HG03442 (cell line): Measurements from ENCODE around the gene CAMKK1.
"Not testable (repeated sequence)": the region's sequence is repeated elsewhere in the genome, so short reads cannot be mapped to it uniquely, and the experiment has no call there.

Experiments used
- ATAC-seq: cut with Tn5 transposase; IDR thresholded peaks from one replicate; pipeline ENCODE4 v1.9.1; 2021; ENCODE audit warnings: mild to moderate bottlenecking, moderate library complexity; ENCODE audit not compliant: unreplicated experiment

The CAMKK1 gene

DNA sequence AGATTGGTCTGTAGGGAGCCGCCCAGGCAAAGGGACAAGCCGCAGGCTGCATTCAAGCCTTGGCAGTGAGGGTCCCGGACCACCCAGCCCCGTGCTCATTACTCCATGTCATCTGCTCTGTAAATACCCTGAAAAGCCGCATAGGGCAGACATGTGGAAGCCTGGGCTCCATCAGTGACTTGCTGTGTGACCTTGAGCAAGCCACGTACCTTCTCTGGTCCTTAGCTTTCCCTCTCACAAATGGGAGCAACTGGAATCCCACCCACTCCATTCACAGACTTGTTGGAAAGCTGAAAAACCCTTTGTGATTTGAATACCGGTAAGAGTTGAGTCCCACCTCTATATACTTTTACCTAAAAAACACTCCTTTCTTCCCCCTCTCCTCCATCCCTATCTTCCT, 11.9 kb downstream of the CAMKK1 start:
- no peak for ATAC-seq

- no peak for ATAC-seq
Observed at GRCh38 chr17:3879591-3880417, 13.0 kb downstream of the CAMKK1 start.

GRCh38 chr17:3879186-3879585, 13.7 kb downstream of the CAMKK1 start:
- ATAC-seq, result no peak

- no peak for ATAC-seq
Observed at GRCh38 chr17:3877220-3877619, 15.6 kb downstream of the CAMKK1 start.

DNA sequence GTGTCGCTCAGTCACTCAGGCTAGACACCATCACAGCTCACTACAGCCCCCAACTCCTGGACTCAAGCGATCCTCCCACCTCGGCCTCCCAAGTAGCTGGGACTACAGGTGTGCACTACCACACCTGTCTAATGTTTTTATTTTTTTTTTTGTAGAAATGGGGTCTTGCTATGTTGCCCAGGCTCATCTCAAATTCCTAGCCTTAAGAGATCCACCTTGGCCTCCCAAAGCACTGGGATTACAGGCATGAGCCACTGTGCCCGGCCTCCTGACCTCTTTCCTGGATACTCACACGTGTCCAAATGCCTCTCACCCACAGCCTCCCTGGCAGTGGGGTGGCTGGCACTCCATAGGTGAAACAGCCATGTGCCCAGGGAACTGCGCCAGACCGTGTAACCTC, 17.5 kb downstream of the CAMKK1 start:
- ATAC-seq, result no peak

DNA sequence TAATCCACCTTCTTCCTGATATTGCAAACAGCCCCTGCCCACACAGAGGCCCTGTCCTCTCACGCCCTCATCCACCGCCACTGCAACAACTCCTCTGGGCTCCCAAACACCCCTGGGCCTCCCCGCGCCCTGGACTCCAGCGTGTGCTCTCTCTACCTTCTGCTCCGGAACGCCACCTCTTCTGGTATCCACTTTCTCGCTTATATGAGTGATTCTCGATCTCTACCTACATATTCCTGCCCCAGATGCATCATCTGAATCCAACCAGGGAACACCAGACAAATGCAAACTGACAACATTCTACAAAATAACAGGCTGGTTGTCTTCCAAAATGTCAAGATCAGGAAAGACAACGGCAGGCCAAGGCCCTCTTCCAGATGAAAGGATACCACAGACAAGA, 19.0 kb downstream of the CAMKK1 start:
- no peak for ATAC-seq

- no peak for ATAC-seq
Observed at GRCh38 chr17:3870871-3871306, 22.0 kb downstream of the CAMKK1 start.

GRCh38 chr17:3867606-3868005, 25.2 kb downstream of the CAMKK1 start:
- no peak for ATAC-seq

DNA sequence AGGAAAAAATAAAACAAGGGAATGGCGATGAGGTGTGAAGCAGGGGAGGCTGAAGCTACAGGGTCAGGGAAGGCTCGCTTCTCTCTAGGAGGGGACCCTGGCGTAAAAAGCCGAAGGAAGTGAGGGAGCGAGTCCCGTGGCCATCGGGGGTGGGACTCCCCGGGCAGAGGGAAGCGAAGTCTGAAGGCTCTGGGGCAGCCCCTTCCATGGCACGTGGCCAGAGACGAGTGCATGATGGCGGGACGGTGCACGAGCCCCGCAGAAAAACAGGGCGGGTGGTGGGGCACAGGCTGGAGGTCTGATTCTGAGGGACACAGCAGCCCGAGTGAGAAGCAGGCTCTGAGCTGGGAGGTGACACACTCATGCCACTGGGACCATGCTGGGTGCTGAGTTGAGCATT, 25.7 kb downstream of the CAMKK1 start:
- ATAC-seq, result no peak

DNA sequence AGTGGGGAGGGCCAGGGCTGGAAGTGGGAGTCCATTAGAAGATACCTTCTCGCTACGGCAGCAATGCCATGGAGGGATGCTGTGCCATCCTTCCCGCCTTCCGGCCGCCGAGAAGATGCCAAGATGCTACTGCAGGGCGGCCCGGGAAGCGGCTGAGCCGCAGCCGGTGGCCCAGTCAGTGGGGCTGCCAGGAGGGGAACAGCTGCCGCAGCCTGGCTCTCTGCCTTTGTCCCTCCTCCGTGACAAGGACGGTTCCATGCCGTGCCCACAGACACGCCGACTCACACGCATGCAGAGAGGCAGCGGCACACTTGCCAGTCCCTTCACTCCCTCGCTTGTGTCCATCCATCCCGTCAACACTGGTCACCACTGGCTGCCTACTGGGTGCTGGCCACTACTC, 26.6 kb downstream of the CAMKK1 start:
- ATAC-seq, result no peak

DNA sequence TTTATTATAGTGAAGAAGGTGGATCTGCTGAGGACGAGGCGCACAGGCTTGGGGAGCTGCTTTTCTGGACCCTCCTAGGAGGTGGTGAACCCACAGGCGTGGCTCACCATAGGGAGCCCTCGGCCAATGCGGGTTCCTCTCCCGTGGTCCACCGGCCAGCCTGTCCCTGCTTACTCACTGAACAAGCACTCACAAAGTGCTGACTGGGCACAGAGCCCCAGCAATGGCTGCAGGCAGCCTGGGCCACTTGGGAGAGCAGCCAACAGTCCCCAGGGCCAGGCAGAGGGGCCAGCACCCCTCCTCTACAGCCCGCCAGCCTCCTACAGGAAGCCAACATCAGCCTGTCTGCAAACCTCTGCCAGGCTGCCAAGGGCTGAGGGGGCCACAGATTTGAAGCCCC, 27.7 kb downstream of the CAMKK1 start:
- ATAC-seq, result no peak

DNA sequence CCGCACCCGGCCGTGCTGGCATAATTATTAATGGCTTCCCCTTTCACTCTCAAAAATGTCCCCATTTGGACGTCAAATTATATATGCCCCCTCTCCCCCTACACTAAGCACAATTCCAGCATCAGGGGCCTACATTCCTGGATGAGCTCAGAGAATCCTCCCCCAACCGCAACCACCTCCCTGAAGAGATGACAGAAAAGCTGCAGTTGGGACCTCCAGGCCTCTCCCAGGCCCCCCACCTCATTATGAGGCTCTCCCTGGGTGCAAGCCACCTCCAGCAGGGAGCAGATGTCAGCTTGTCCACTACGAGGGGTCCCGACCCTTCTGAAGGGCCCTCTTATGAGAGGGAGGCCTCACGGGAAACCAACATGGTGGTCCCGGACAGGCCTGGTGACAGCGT, 28.3 kb downstream of the CAMKK1 start:
- no peak for ATAC-seq

- no peak for ATAC-seq
Observed at GRCh38 chr17:3861761-3862681, 30.8 kb downstream of the CAMKK1 start.

- ATAC-seq, result no peak
Observed at GRCh38 chr17:3860939-3861700, 31.7 kb downstream of the CAMKK1 start.

DNA sequence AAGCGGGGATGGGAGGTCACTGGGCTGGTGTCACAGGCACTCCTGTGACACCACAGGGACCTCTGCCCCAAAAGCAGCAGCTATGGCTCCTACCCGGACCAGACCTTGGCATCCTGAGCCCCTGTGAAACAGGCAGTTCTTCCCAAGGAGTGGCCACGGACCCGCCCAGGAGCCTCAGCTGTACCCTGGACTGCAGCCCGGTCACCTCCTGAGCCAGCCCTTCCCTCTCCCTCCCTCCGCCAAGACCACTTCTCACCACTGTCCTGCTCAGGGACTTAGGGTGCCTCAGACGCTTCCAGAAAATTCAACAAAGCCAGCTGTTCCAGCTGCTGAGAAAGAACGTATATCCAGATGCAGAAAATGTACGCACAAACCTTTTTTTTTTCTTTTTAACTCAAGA, 32.9 kb downstream of the CAMKK1 start:
- ATAC-seq, result no peak

GRCh38 chr17:3857261-3858105, 35.4 kb downstream of the CAMKK1 start:
- no peak for ATAC-seq

DNA sequence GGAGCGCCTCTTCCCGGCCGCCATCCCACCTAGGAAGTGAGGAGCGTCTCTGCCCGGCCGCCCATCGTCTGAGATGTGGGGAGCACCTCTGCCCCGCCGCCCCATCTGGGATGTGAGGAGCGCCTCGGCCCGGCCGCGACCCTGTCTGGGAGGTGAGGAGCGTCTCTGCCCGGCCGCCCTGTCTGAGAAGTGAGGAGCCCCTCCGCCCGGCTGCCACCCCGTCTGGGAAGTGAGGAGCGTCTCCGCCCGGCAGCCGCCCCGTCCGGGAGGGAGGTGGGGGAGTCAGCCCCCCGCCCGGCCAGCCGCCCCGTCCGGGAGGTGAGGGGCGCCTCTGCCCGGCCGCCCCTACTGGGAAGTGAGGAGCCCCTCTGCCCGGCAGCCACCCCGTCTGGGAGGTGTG, 38.6 kb downstream of the CAMKK1 start:
- not testable (repeated sequence) for ATAC-seq

GRCh38 chr17:3852561-3852960, 40.3 kb downstream of the CAMKK1 start:
- ATAC-seq, result no peak

DNA sequence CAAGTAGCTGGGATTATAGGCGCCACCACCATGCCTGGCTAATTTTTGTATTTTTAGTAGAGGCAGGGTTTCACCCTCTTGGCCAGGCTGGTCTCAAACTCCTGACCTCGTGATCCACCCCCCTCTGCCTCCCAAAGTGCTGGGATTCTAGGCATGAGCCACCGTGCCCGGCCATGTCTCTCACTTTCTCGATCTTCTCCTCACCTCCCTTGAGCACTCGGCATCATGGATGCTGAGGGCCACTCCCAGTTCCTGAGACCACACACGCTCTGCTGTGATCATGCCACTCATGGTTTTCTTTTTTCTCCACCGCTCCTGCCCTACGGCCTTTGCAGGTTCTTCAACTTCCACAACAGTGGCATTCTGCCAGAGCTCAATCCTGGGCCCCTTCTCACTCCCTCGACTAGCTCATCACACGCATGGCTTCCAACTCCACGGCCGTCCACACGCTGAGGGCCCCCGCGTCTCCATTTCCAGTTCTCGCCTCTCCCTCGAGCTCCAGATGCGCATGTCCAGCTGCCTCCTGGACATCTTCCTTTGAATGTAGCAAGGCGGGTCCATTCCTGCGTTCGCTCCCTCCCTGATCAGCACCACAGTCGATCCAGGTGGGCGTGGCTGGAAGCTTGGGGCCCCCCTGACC, 41.3 kb downstream of the CAMKK1 start:
- ATAC-seq, result no peak
